ENCODE measurements around the gene RAB1B. TPM values are rescaled to one million over a fixed set of nuclear protein-coding genes. Genes with fewer than 3 reads are reported as not detected.
"Not testable (repeated sequence)": the region's sequence is repeated elsewhere in the genome, so short reads cannot be mapped to it uniquely, and the experiment has no call there.

Gene RAB1B
- total RNA-seq, 1 donor from 2014 or later, result 159 TPM

GRCh38 chr11:66266378-66267038 lies 1.9 kb upstream of the RAB1B start:
- intact Hi-C loops (cut with micrococcal nuclease), result loop anchor here (5.0 kb wide), 1 partner anchor 351 kb away; the partner anchor contains the start of gene RBM14

- intact Hi-C loops (cut with micrococcal nuclease), result loop anchor here (5.0 kb wide), 1 partner anchor 350 kb away; the partner anchor contains the start of gene RBM14
Measured at GRCh38 chr11:66267039-66267378, 1.4 kb upstream of the RAB1B start.

- intact Hi-C loops (cut with micrococcal nuclease), result loop anchor here (1.0 to 5.0 kb wide), 6 partner anchors 15 to 409 kb away; partner anchors contain the start of genes CFL1, RBM14, SF3B2 and YIF1A
Measured at GRCh38 chr11:66267379-66268243, 828 bp upstream of the RAB1B start.

GRCh38 chr11:66268952-66269905 lies 790 bp downstream of the RAB1B start:
- intact Hi-C loops (cut with micrococcal nuclease), result loop anchor here (1.0 to 5.0 kb wide), 6 partner anchors 13 to 410 kb away; partner anchors contain the start of genes CFL1, RBM14, SF3B2 and YIF1A

GRCh38 chr11:66271816-66272215 lies 3.4 kb downstream of the RAB1B start:
- intact Hi-C loops (cut with micrococcal nuclease), result no loop called here

- intact Hi-C loops (cut with micrococcal nuclease), result no loop called here
Measured at GRCh38 chr11:66272596-66272995, 4.2 kb downstream of the RAB1B start.

GRCh38 chr11:66274219-66274618 lies 5.8 kb downstream of the RAB1B start:
- intact Hi-C loops (cut with micrococcal nuclease), result no loop called here

GRCh38 chr11:66275396-66275795 lies 7.0 kb downstream of the RAB1B start:
- intact Hi-C loops (cut with micrococcal nuclease), result no loop called here

GRCh38 chr11:66275984-66276612 lies 7.7 kb downstream of the RAB1B start:
- intact Hi-C loops (cut with micrococcal nuclease), result no loop called here

- intact Hi-C loops (cut with micrococcal nuclease), result not testable (repeated sequence)
Measured at GRCh38 chr11:66276619-66277018, 8.2 kb downstream of the RAB1B start.

GRCh38 chr11:66277064-66277463 lies 8.6 kb downstream of the RAB1B start:
- intact Hi-C loops (cut with micrococcal nuclease), result not testable (repeated sequence)

GRCh38 chr11:66277471-66278362 lies 9.3 kb downstream of the RAB1B start, which contains the start of gene CNIH2:
Gene CNIH2 (plus strand): TSS chr11:66278175. CDS start chr11:66278457, 282 bp downstream.
- intact Hi-C loops (cut with micrococcal nuclease), result no loop called here

GRCh38 chr11:66278363-66279091 lies 10.1 kb downstream of the RAB1B start:
- intact Hi-C loops (cut with micrococcal nuclease), result no loop called here

GRCh38 chr11:66279092-66279734 lies 10.8 kb downstream of the RAB1B start:
- intact Hi-C loops (cut with micrococcal nuclease), result no loop called here

GRCh38 chr11:66280428-66280827 lies 12.0 kb downstream of the RAB1B start:
- intact Hi-C loops (cut with micrococcal nuclease), result loop anchor here (10.0 kb wide), 1 partner anchor 566 kb away; the partner anchor contains the start of gene KAT5

GRCh38 chr11:66281001-66281400 lies 12.6 kb downstream of the RAB1B start:
- intact Hi-C loops (cut with micrococcal nuclease), result loop anchor here (10.0 kb wide), 1 partner anchor 566 kb away; the partner anchor contains the start of gene KAT5

GRCh38 chr11:66281776-66282467 lies 13.5 kb downstream of the RAB1B start:
- intact Hi-C loops (cut with micrococcal nuclease), result loop anchor here (1.0 to 10.0 kb wide), 3 partner anchors 14 to 567 kb away; partner anchors contain the start of genes KAT5 and RAB1B

All from T-helper 2 cell treated with Interferon-gamma antibody and Interleukin-4, amounts not matched to agents 100 ng/mL and 5 ng/mL, for 36 hours (primary cell).